Measurements from ENCODE around the gene LPP. TPM values are rescaled to one million over a fixed set of nuclear protein-coding genes. Genes with fewer than 3 reads are reported as not detected.

Gene LPP
- total RNA-seq, 1 experiment from 2014 or later, result 54.0 TPM

DNA sequence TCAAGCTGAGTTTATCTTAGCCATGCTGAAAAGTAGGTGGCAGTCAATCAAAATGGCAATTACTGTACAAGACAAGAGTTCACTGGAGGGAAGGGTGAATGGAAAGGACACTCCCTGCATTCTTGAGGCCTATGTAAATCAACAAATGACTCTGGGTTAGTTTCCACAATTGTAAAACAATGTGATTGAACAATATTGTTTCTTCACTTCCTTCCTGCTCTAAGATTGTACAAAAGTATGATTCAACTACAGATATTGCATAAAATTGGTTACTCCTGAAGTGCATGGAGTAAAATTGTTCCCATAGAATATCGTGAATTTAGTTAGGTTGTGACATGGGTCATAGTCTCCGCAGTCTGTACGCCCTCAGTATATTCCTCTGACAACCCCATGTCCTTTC lies 277.6 kb downstream of the LPP start:
- no peaks in the 10 kb centered on the region for H3K79me2 ChIP-seq (ENCODE audit: insufficient read depth, low read length)
- H3K4me1 ChIP-seq (ENCODE audit: control insufficient read depth in 1 of 2, insufficient read depth in 2 of 2, low read length in 2 of 2), result no peaks in the 10 kb centered on the region
- ChIA-PET RAD21 (ENCODE audit: low non-redundant PET in 1 of 2, low total read pairs in 2 of 2, uncharacterized antibody in 2 of 2, unreplicated experiment in 2 of 2) (no interaction called here), CTCF (no interaction called here), POLR2A (no interaction called here)
- DNase-seq (ENCODE audit: low read depth, low spot score) (no peak), ATAC-seq (no peak)
- H3K9me3 ChIP-seq (ENCODE audit: control insufficient read depth in 1 of 2, insufficient read depth in 1 of 2, low read depth in 1 of 2, low read length in 2 of 2), result no peaks in the 10 kb centered on the region
- H3K36me3 ChIP-seq (ENCODE audit: control insufficient read depth in 1 of 2, insufficient read depth in 2 of 2, low read length in 2 of 2), result no peaks in the 10 kb centered on the region
- no peak overlapping the region for H3K27ac ChIP-seq (ENCODE audit: low read depth, low read length)
- H3K9me2 ChIP-seq (ENCODE audit: insufficient read depth), result no peaks in the 10 kb centered on the region
- TF ChIP-seq YY1 (IDR thresholded peaks at IDR 0.05; ENCODE audit: extremely low read depth, insufficient replicate concordance, low read depth, low read length) (no peak), CEBPB (IDR thresholded peaks at IDR 0.05; ENCODE audit: low read depth) (no peak), FOSL1 (IDR thresholded peaks at IDR 0.05; ENCODE audit: low read depth) (no peak)
- TF ChIP-seq, protein P1, sequence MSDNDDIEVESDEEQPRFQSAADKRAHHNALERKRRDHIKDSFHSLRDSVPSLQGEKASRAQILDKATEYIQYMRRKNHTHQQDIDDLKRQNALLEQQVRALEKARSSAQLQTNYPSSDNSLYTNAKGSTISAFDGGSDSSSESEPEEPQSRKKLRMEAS (IDR thresholded peaks at IDR 0.05), result no peak
- TF ChIP-seq, protein P2, sequence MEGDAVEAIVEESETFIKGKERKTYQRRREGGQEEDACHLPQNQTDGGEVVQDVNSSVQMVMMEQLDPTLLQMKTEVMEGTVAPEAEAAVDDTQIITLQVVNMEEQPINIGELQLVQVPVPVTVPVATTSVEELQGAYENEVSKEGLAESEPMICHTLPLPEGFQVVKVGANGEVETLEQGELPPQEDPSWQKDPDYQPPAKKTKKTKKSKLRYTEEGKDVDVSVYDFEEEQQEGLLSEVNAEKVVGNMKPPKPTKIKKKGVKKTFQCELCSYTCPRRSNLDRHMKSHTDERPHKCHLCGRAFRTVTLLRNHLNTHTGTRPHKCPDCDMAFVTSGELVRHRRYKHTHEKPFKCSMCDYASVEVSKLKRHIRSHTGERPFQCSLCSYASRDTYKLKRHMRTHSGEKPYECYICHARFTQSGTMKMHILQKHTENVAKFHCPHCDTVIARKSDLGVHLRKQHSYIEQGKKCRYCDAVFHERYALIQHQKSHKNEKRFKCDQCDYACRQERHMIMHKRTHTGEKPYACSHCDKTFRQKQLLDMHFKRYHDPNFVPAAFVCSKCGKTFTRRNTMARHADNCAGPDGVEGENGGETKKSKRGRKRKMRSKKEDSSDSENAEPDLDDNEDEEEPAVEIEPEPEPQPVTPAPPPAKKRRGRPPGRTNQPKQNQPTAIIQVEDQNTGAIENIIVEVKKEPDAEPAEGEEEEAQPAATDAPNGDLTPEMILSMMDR (IDR thresholded peaks at IDR 0.05 in 2 of 3, conservative IDR thresholded peaks at IDR 0.05 in 1 of 3; ENCODE audit: borderline replicate concordance in 1 of 3, insufficient read depth in 1 of 3, low read depth in 2 of 3, low read length in 2 of 3), result no peak
- H3K9ac ChIP-seq (ENCODE audit: low read length), result no peak overlapping the region
- intact Hi-C loops (cut with micrococcal nuclease), result no loop called here
- H3K4me2 ChIP-seq (ENCODE audit: low read length), result no peak overlapping the region
- BruUV-seq (replicated peaks), result no TSS peak
- no peaks in the 10 kb centered on the region for H3K27me3 ChIP-seq (ENCODE audit: insufficient read depth, low read length)
- no peak overlapping the region for H2AFZ ChIP-seq (ENCODE audit: low read depth, low read length, poor library complexity, severe bottlenecking)
- H3K4me3 ChIP-seq (replicated peaks in 1 of 2; ENCODE audit: low read depth in 1 of 2, low read length in 2 of 2), result no peak overlapping the region
- H4K20me1 ChIP-seq (ENCODE audit: insufficient read depth), result no peaks in the 10 kb centered on the region

DNA sequence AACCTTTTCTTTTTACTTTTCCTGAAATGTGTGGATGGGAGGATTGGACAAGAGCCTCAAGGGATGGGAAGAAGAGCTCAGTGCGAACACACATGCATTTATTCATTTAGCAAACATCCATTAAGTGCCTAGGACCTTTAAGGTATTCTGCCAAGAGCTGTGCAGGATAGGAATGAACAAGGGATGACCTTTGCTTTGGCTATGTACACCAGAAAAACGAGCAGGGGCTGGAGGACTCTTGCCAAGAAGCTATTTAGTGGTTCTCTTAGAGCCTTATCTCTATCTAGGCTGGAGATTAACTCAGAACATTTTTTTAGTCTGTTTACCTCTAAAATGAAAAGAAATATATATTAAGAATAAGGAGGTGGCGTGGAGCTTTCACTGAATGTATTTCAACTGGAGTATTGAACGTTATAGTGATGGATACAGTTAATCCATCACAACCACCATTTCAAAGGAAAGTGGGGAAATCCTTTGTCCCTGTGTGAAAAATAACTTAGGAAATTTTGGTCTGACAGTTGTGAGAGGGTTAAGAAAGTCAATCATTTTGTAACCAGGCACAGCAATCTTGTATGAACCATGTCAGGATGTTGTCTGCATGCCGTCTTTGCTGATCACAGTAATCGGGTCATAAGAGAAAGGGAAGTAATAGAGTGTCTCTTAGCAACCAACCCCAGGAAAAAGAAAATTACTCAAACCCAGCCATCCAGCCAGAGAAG lies 279.0 kb downstream of the LPP start:
- POLR2A ChIA-PET, result no interaction called here
- no peak for DNase-seq (ENCODE audit: low read depth, low spot score)
- TF ChIP-seq POLR2AphosphoS5 (IDR thresholded peaks at IDR 0.05; ENCODE audit: low read depth, low read length) (no peak), TCF7L2 (IDR thresholded peaks at IDR 0.05; ENCODE audit: borderline replicate concordance, extremely low read depth, insufficient read depth, insufficient read length) (no peak), SRF (IDR thresholded peaks at IDR 0.05; ENCODE audit: low read depth) (no peak)
- RAD21 ChIA-PET (ENCODE audit: low non-redundant PET in 1 of 2, low total read pairs in 2 of 2, uncharacterized antibody in 2 of 2, unreplicated experiment in 2 of 2), result no interaction called here
- intact Hi-C loops (cut with micrococcal nuclease), result no loop called here
- Histone ChIP-seq H3K27ac (ENCODE audit: low read depth, low read length) (no peak overlapping the region), H3K9me3 (ENCODE audit: control insufficient read depth in 1 of 2, insufficient read depth in 1 of 2, low read depth in 1 of 2, low read length in 2 of 2) (no peaks in the 10 kb centered on the region), H3K9me2 (ENCODE audit: insufficient read depth) (no peaks in the 10 kb centered on the region), H3K4me3 (replicated peaks in 1 of 2; ENCODE audit: low read depth in 1 of 2, low read length in 2 of 2) (no peak overlapping the region), H4K20me1 (ENCODE audit: insufficient read depth) (no peaks in the 10 kb centered on the region), H3K9ac (ENCODE audit: low read length) (no peak overlapping the region), H3K4me2 (ENCODE audit: low read length) (no peak overlapping the region), H3K27me3 (ENCODE audit: insufficient read depth, low read length) (no peaks in the 10 kb centered on the region), H2AFZ (ENCODE audit: low read depth, low read length, poor library complexity, severe bottlenecking) (no peak overlapping the region), H3K36me3 (ENCODE audit: control insufficient read depth in 1 of 2, insufficient read depth in 2 of 2, low read length in 2 of 2) (no peaks in the 10 kb centered on the region), H3K4me1 (ENCODE audit: control insufficient read depth in 1 of 2, insufficient read depth in 2 of 2, low read length in 2 of 2) (no peaks in the 10 kb centered on the region), H3K79me2 (ENCODE audit: insufficient read depth, low read length) (no peaks in the 10 kb centered on the region)
- no peak for ATAC-seq
- CTCF ChIA-PET, result no interaction called here
- BruUV-seq (replicated peaks), result no TSS peak
